Mesenchymal stem cell (in vitro differentiated cells and primary cell): ENCODE measurements around the gene HTRA3.

ENCODE experiments used
- DNase-seq: peaks from one replicate; pipeline ENCODE4 v3.0.0-alpha.2; 2013
- H2AFZ ChIP-seq: one replicate; pipeline ENCODE4 v1.6.1; 2013; ENCODE audit warnings: low read depth, mild to moderate bottlenecking, control low read depth, inconsistent platforms, low read length, moderate library complexity
- H2AK5ac ChIP-seq: 2 replicates; pipeline ENCODE4 v1.6.1; 2013; ENCODE audit warnings: low read length, moderate library complexity, mild to moderate bottlenecking, inconsistent platforms; ENCODE audit not compliant: severe bottlenecking
- H2BK120ac ChIP-seq: one replicate; pipeline ENCODE4 v1.6.1; 2013; ENCODE audit warnings: low read depth, mild to moderate bottlenecking, inconsistent platforms, low read length, moderate library complexity
- H2BK12ac ChIP-seq, 2 experiments: one replicate each; pipeline ENCODE4 v1.6.1; 2013; ENCODE audit warnings: inconsistent platforms in 2 of 2, low read length in 2 of 2, mild to moderate bottlenecking in 2 of 2, moderate library complexity in 2 of 2, control low read depth in 1 of 2
- H2BK15ac ChIP-seq: one replicate; pipeline ENCODE4 v1.6.1; 2013; ENCODE audit warnings: mild to moderate bottlenecking, low read depth, inconsistent platforms; ENCODE audit not compliant: poor library complexity, severe bottlenecking
- H2BK5ac ChIP-seq: 2 replicates; pipeline ENCODE4 v1.6.1; 2013; ENCODE audit warnings: low read depth, mild to moderate bottlenecking, low read length, control low read depth, inconsistent platforms; ENCODE audit not compliant: poor library complexity, severe bottlenecking
- H3K14ac ChIP-seq, 2 experiments: one replicate each; pipeline ENCODE4 v1.6.1; 2013; ENCODE audit warnings: inconsistent platforms in 2 of 2, low read length in 2 of 2, control low read depth in 1 of 2, mild to moderate bottlenecking in 1 of 2, moderate library complexity in 1 of 2
- H3K18ac ChIP-seq, 2 experiments: one replicate each; pipeline ENCODE4 v1.6.1; 2013; ENCODE audit warnings: inconsistent platforms in 2 of 2, low read length in 2 of 2, control low read depth in 1 of 2, low read depth in 1 of 2, mild to moderate bottlenecking in 1 of 2
- H3K23ac ChIP-seq, 2 experiments: one replicate each; pipeline ENCODE4 v1.6.1; 2013; ENCODE audit warnings: inconsistent platforms in 2 of 2, low read length in 2 of 2, mild to moderate bottlenecking in 2 of 2, moderate library complexity in 2 of 2, control low read depth in 1 of 2
- H3K27ac ChIP-seq: 2 replicates; pipeline ENCODE4 v1.5.1; 2013; ENCODE audit warnings: mild to moderate bottlenecking, moderate library complexity, low read length, control low read depth, inconsistent platforms; ENCODE audit not compliant: poor library complexity, severe bottlenecking
- H3K27me3 ChIP-seq, 2 experiments: 2 replicates each; pipeline versions ENCODE4 v1.6.1 to v1.7.0; 2013; ENCODE audit warnings: low read length in 2 of 2, mild to moderate bottlenecking in 2 of 2, moderate library complexity in 2 of 2, control low read depth in 1 of 2, inconsistent platforms in 1 of 2; ENCODE audit not compliant: control insufficient read depth in 1 of 2, insufficient read depth in 1 of 2
- H3K36me3 ChIP-seq, 2 experiments: 2 replicates each; pipeline versions ENCODE4 v1.6.1 to v1.7.0; 2013; ENCODE audit warnings: low read length in 2 of 2, control low read depth in 1 of 2, inconsistent platforms in 1 of 2, low read depth in 1 of 2, mild to moderate bottlenecking in 1 of 2; ENCODE audit not compliant: insufficient read depth in 2 of 2, control insufficient read depth in 1 of 2
- H3K4ac ChIP-seq, 2 experiments: one replicate each; pipeline ENCODE4 v1.6.1; 2013; ENCODE audit warnings: inconsistent platforms in 2 of 2, low read length in 2 of 2, mild to moderate bottlenecking in 2 of 2, moderate library complexity in 2 of 2, control low read depth in 1 of 2, low read depth in 1 of 2
- H3K4me1 ChIP-seq: 2 replicates; pipeline ENCODE4 v1.6.1; 2013; ENCODE audit warnings: low read depth, low read length, control low read depth; ENCODE audit not compliant: control insufficient read depth, insufficient read depth
- H3K4me2 ChIP-seq: 2 replicates; pipeline ENCODE4 v1.6.1; 2013; ENCODE audit warnings: low read length, mild to moderate bottlenecking, inconsistent platforms; ENCODE audit not compliant: poor library complexity, severe bottlenecking
- H3K4me3 ChIP-seq, 2 experiments: 2 replicates each; pipeline versions ENCODE4 v1.5.1 to v1.7.0; 2013; ENCODE audit warnings: low read length in 2 of 2, mild to moderate bottlenecking in 2 of 2, control low read depth in 1 of 2, low read depth in 1 of 2; ENCODE audit not compliant: insufficient read depth in 1 of 2
- H3K79me1 ChIP-seq: replicated peaks from 2 replicates; pipeline ENCODE4 v1.6.1; 2013; ENCODE audit warnings: mild to moderate bottlenecking, control low read depth, low read length, inconsistent platforms; ENCODE audit not compliant: poor library complexity, severe bottlenecking
- H3K9ac ChIP-seq: 2 replicates; pipeline ENCODE4 v1.7.0; 2013; ENCODE audit warnings: mild to moderate bottlenecking, low read length, moderate library complexity
- H3K9me3 ChIP-seq: 2 replicates; pipeline ENCODE4 v1.7.0; 2013; ENCODE audit warnings: mild to moderate bottlenecking, low read length; ENCODE audit not compliant: control insufficient read depth
- H4K8ac ChIP-seq: one replicate; pipeline ENCODE4 v1.6.1; 2013; ENCODE audit warnings: inconsistent platforms, mild to moderate bottlenecking, low read length, moderate library complexity
- H4K91ac ChIP-seq: one replicate; pipeline ENCODE4 v1.6.1; 2013; ENCODE audit warnings: mild to moderate bottlenecking, low read length, inconsistent platforms
- WGBS: methylation state at CpG from one replicate; pipeline ENCODE4 v1.1.7; 2013; ENCODE audit warnings: mixed read lengths; 5-methylcytosine and 5-hydroxymethylcytosine counted together

The HTRA3 gene

DNA sequence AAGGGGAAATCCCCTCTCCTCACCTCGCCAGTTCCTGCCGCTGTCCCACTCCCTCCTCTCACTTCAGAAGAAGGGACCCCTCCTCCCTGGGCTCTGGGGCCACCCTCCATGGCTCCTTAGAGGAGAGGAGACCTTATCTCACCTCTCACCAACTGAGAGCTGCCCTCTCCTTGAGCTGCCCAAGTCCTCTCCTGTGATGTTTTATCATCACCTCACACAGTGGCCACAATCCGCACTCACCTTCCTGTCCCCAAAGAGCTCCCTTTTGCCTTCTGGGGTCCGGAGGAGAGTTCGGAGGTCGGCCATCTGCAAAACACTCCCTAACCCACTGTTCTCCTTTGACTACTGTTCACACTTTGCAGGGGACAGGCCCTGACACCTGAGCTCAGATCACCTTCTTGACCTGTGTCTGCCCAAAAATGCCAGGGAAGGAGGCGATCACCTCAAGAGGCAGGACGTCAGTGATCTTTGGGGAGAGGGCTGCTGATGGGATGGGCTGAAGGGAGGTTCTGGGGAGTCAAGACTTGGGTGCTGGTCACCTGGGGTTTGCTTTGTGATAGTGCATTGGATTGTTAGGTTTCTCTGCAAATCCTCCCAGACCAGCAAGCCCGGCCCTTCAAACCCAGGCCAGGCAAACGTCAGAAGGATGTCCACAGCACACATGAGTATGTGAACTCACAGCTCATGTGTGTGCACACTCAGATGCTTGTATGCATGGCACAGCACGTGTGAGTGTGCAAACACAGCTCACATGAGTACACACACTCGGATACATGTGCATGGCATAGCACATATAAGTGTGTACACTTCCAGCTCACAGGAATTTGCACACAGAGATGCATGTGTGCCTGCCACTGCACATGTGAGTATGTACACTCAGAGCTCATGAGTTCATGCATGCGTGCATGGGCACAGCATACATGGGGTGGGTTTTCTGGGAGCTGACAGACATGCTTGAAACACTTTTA lies 41.8 kb downstream of the HTRA3 start:
- no peak for DNase-seq
- H2AFZ ChIP-seq: no peak overlapping the region
- no peaks in the 10 kb centered on the region for H3K36me3 ChIP-seq
- H2BK12ac ChIP-seq: no peak overlapping the region
- no peak overlapping the region for H2AK5ac ChIP-seq
- H3K79me1 ChIP-seq: no peaks in the 10 kb centered on the region
- H3K9me3 ChIP-seq: peaks cover 14% of the 10 kb centered on the region
- H3K4me1 ChIP-seq: peaks cover 29% of the 10 kb centered on the region
- H2BK120ac ChIP-seq: no peak overlapping the region
- H4K91ac ChIP-seq: no peak overlapping the region
- no peak overlapping the region for H3K4me3 ChIP-seq
- H3K4me2 ChIP-seq: no peak overlapping the region
- no peak overlapping the region for H3K27ac ChIP-seq
- H2BK5ac ChIP-seq: no peak overlapping the region
- H4K8ac ChIP-seq: no peak overlapping the region
- H2BK15ac ChIP-seq: no peak overlapping the region
- no peak overlapping the region for H3K23ac ChIP-seq
- H3K18ac ChIP-seq: no peak overlapping the region
- H3K4ac ChIP-seq: no peak overlapping the region
- H3K9ac ChIP-seq: no peak overlapping the region
- peaks cover 27 to 34% of the 10 kb centered on the region in 2 experiments for H3K27me3 ChIP-seq
- WGBS: 68% methylated on average over 13 of the region's 13 CpGs
- no peak overlapping the region for H3K14ac ChIP-seq

- Histone ChIP-seq H4K8ac (no peak overlapping the region), H2BK12ac (no peak overlapping the region), H3K27me3 (peaks cover 27 to 34% of the 10 kb centered on the region in 2 experiments), H2AK5ac (no peak overlapping the region), H3K9ac (no peak overlapping the region), H3K27ac (no peak overlapping the region), H3K23ac (no peak overlapping the region), H3K14ac (no peak overlapping the region), H2BK15ac (no peak overlapping the region), H2BK5ac (no peak overlapping the region), H3K4ac (no peak overlapping the region), H3K18ac (no peak overlapping the region), H3K4me1 (peaks cover 29% of the 10 kb centered on the region), H3K4me2 (no peak overlapping the region), H2AFZ (no peak overlapping the region), H4K91ac (no peak overlapping the region), H3K36me3 (no peaks in the 10 kb centered on the region), H3K79me1 (no peaks in the 10 kb centered on the region), H3K9me3 (peaks cover 14% of the 10 kb centered on the region), H3K4me3 (no peak overlapping the region), H2BK120ac (no peak overlapping the region)
- no peak for DNase-seq
- WGBS: 91% methylated on average over 3 of the region's 3 CpGs
Measured at GRCh38 chr4:8312069-8312445, 42.5 kb downstream of the HTRA3 start.

DNA sequence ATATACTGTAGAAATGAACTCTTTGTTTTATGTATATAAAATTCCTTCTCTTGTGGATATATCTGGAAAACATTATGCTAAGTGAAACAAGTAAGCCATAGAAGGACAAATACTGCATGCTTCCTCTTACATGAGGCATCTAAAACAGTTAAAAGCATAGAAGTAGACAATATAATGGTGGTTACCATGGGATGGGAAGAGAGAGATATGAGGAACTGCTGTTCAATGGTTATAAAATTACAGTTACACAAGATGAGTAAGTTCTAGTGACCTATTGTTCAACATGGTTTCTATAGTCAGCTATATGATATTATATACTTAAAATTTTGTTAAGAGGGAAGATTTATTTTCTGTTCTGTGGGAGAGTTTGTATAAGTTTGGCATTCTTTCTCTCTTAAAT lies 43.4 kb downstream of the HTRA3 start:
- Histone ChIP-seq H3K27ac (no peak overlapping the region), H3K4ac (no peak overlapping the region), H2AK5ac (no peak overlapping the region), H3K79me1 (no peaks in the 10 kb centered on the region), H4K91ac (no peak overlapping the region), H2BK12ac (no peak overlapping the region), H3K27me3 (peaks cover 27 to 34% of the 10 kb centered on the region in 2 experiments), H2BK15ac (no peak overlapping the region), H3K4me3 (no peak overlapping the region), H3K9ac (no peak overlapping the region), H2AFZ (no peak overlapping the region), H2BK5ac (no peak overlapping the region), H2BK120ac (no peak overlapping the region), H3K36me3 (no peaks in the 10 kb centered on the region), H3K4me1 (peaks cover 30% of the 10 kb centered on the region), H3K14ac (no peak overlapping the region), H3K23ac (no peak overlapping the region), H3K4me2 (no peak overlapping the region), H4K8ac (no peak overlapping the region), H3K9me3 (peaks cover 14% of the 10 kb centered on the region), H3K18ac (no peak overlapping the region)
- DNase-seq: no peak

- DNase-seq: no peak
- no peak overlapping the region for H2BK120ac ChIP-seq
- H4K91ac ChIP-seq: no peak overlapping the region
- H2AFZ ChIP-seq: no peak overlapping the region
- H3K18ac ChIP-seq: no peak overlapping the region
- no peak overlapping the region for H2BK15ac ChIP-seq
- H2BK5ac ChIP-seq: no peak overlapping the region
- H2BK12ac ChIP-seq: no peak overlapping the region
- peaks cover 15 to 28% of the 10 kb centered on the region in 2 experiments for H3K27me3 ChIP-seq
- H3K4me1 ChIP-seq: peaks cover 26% of the 10 kb centered on the region
- H2AK5ac ChIP-seq: no peak overlapping the region
- no peak overlapping the region for H3K14ac ChIP-seq
- WGBS: 95% methylated on average over 5 of the region's 5 CpGs
- no peaks in the 10 kb centered on the region for H3K79me1 ChIP-seq
- H3K9ac ChIP-seq: no peak overlapping the region
- no peak overlapping the region for H3K4me2 ChIP-seq
- H3K23ac ChIP-seq: no peak overlapping the region
- no peaks in the 10 kb centered on the region for H3K36me3 ChIP-seq
- no peak overlapping the region for H3K27ac ChIP-seq
- no peak overlapping the region for H3K4me3 ChIP-seq
- peaks cover 14% of the 10 kb centered on the region for H3K9me3 ChIP-seq
- H4K8ac ChIP-seq: no peak overlapping the region
- H3K4ac ChIP-seq: no peak overlapping the region
Measured at GRCh38 chr4:8314691-8315255, 45.2 kb downstream of the HTRA3 start.
